BJ (cell line): Measurements from ENCODE around the gene RNGTT. TPM values are rescaled to one million over a fixed set of nuclear protein-coding genes. Genes with fewer than 3 reads are reported as not detected.

Experiments
- CTCF ChIA-PET: fragments of 350-600 bp; formaldehyde crosslinking; extraction: SDS; loops from one replicate; lab custom pipeline; 2021; ENCODE audit warnings: antibody characterized with exemption, inconsistent platforms; lab: Yijun Ruan, JAX
- POLR2A ChIA-PET: fragments of 300-600 bp; sonication (Branson Sonifier 250); formaldehyde crosslinking; extraction: SDS; loops from one replicate; lab custom pipeline; 2021; ENCODE audit warnings: antibody characterized with exemption; lab: Charles Lee
- DNase-seq: peaks from one replicate; pipeline ENCODE4 v3.0.0-alpha.2; 2011; ENCODE audit warnings: low read depth
- H3K27me3 ChIP-seq: 2 replicates; pipeline ENCODE4 v1.6.0; 2011; ENCODE audit warnings: low read length; ENCODE audit not compliant: control insufficient read depth, insufficient read depth
- H3K36me3 ChIP-seq: 2 replicates; pipeline ENCODE4 v1.5.1; 2011; ENCODE audit warnings: low read length; ENCODE audit not compliant: control insufficient read depth, insufficient read depth
- H3K4me3 ChIP-seq: 2 replicates; pipeline ENCODE4 v1.5.1; 2011; ENCODE audit warnings: low read depth, mild to moderate bottlenecking, control low read depth, low read length
- CTCF ChIP-seq: IDR thresholded peaks from 2 replicates; pipeline ENCODE4 v1.5.1; 2011; ENCODE audit warnings: low read depth, mild to moderate bottlenecking, control low read depth, inconsistent platforms, low read length, moderate library complexity; ENCODE audit not compliant: insufficient read depth
- polyA plus RNA-seq: library from polyadenylated mRNA; depleted of rRNA; stranded (reverse); fragments of >200 nt; gene quantifications from 2 replicates; pipeline ENCODE4 v1.2.3, GENCODE V29; 2011

Gene RNGTT
- polyA plus RNA-seq, 1 experiment, result 3.2 TPM

- ChIA-PET CTCF (interaction anchor here (1.5 to 2.3 kb wide), 2 partner anchors 10 to 19 kb away, joined by 4 to 11 read pairs; no protein-coding TSS in a partner anchor), POLR2A (no interaction called here)
- no peak overlapping the region for H3K4me3 ChIP-seq
- H3K27me3 ChIP-seq, result no peaks in the 10 kb centered on the region
- DNase-seq, result no peak
- no peaks in the 10 kb centered on the region for H3K36me3 ChIP-seq
- no peak for TF ChIP-seq CTCF
Measured at GRCh38 chr6:88964509-88964908, 1.1 kb upstream of the RNGTT start.

- Histone ChIP-seq H3K4me3 (no peak overlapping the region), H3K27me3 (no peaks in the 10 kb centered on the region), H3K36me3 (no peaks in the 10 kb centered on the region)
- DNase-seq, result no peak
- TF ChIP-seq CTCF, result no peak
- ChIA-PET CTCF (no interaction called here), POLR2A (no interaction called here)
Measured at GRCh38 chr6:88958842-88959241, 4.6 kb downstream of the RNGTT start.

GRCh38 chr6:88953550-88954386, 9.7 kb downstream of the RNGTT start:
- Histone ChIP-seq H3K27me3 (no peaks in the 10 kb centered on the region), H3K4me3 (no peak overlapping the region), H3K36me3 (no peaks in the 10 kb centered on the region; the same call in 1 of the 2 replicates)
- POLR2A ChIA-PET, result no interaction called here
- DNase-seq, result no peak
- no peak for TF ChIP-seq CTCF
- CTCF ChIA-PET, result interaction anchor here (0.6 kb wide), 1 partner anchor 44 kb away, joined by 3 read pairs; no protein-coding TSS in a partner anchor

- POLR2A ChIA-PET, result no interaction called here
Measured at GRCh38 chr6:88952065-88952704, 11.2 kb downstream of the RNGTT start.

More at GRCh38 chr6:88952065-88952704, 11.2 kb downstream of the RNGTT start:
- Histone ChIP-seq H3K4me3 (no peak overlapping the region), H3K36me3 (no peaks in the 10 kb centered on the region; the same call in 1 of the 2 replicates), H3K27me3 (no peaks in the 10 kb centered on the region)
- CTCF ChIA-PET, result no interaction called here
- no peak for TF ChIP-seq CTCF
- no peak for DNase-seq
